Panc1 (cell line): ENCODE data around the gene SLC12A7. TPM values are rescaled to one million over a fixed set of nuclear protein-coding genes. Genes with fewer than 3 reads are reported as not detected.

Experiments
- ATAC-seq: fragments of 200-7000 bp; cut with Tn5 transposase; 2 replicates; pipeline ENCODE4 v1.9.1; 2020; ENCODE audit warnings: mild to moderate bottlenecking, moderate library complexity
- BruUV-seq: library from RNA; stranded (reverse); fragments of 400-500 nt; replicated peaks from 2 replicates; lab custom pipeline; 2021; lab: Mats Ljungman, UMichigan
- CTCF ChIA-PET: fragments of 300-600 bp; sonication (Branson Sonifier 250); formaldehyde crosslinking; loops from one replicate; lab custom pipeline; 2022; ENCODE audit warnings: antibody characterized with exemption; lab: Charles Lee
- POLR2A ChIA-PET: fragments of 300-600 bp; sonication (Branson Sonifier 250); formaldehyde crosslinking; loops from one replicate; lab custom pipeline; 2022; ENCODE audit warnings: antibody characterized with exemption; lab: Charles Lee
- DNase-seq: peaks from one replicate; pipeline ENCODE4 v3.0.0-alpha.2; 2010; ENCODE audit warnings: low read depth, low spot score
- H3K27ac ChIP-seq: 2 replicates; pipeline ENCODE4 v1.5.1; 2011; ENCODE audit warnings: mild to moderate bottlenecking, low read length, inconsistent platforms
- H3K27me3 ChIP-seq: fragments of 200-500 bp; sonication (Bioruptor generic); 2 replicates; pipeline ENCODE4 v1.6.0; 2014; ENCODE audit warnings: low read length, inconsistent platforms; ENCODE audit not compliant: control insufficient read depth, insufficient read depth
- H3K36me3 ChIP-seq: fragments of 200-500 bp; sonication (Bioruptor generic); 2 replicates; pipeline ENCODE4 v1.5.1; 2014; ENCODE audit warnings: inconsistent platforms, mild to moderate bottlenecking, low read length, moderate library complexity; ENCODE audit not compliant: control insufficient read depth, insufficient read depth
- H3K4me1 ChIP-seq: 2 replicates; pipeline ENCODE4 v1.5.1; 2011; ENCODE audit warnings: inconsistent platforms, mild to moderate bottlenecking, low read length, moderate library complexity; ENCODE audit not compliant: control insufficient read depth, insufficient read depth
- H3K4me3 ChIP-seq, 2 experiments: 2 replicates each; pipeline ENCODE4 v1.5.1; 2011 to 2012; ENCODE audit warnings: low read depth in 2 of 2, low read length in 2 of 2, mild to moderate bottlenecking in 2 of 2, inconsistent platforms in 1 of 2, moderate library complexity in 1 of 2
- H3K9me3 ChIP-seq: fragments of 200-500 bp; sonication (Bioruptor generic); 2 replicates; pipeline ENCODE4 v1.5.1; 2014; ENCODE audit warnings: low read depth, mild to moderate bottlenecking, inconsistent platforms, low read length, moderate library complexity; ENCODE audit not compliant: control insufficient read depth, insufficient read depth
- POLR2AphosphoS5 ChIP-seq: IDR thresholded peaks from 2 replicates; pipeline ENCODE4 v1.6.1; 2012; ENCODE audit warnings: mild to moderate bottlenecking, low read depth, low read length, moderate library complexity
- SIN3A ChIP-seq: IDR thresholded peaks from 2 replicates; pipeline ENCODE4 v1.6.1; 2012; ENCODE audit warnings: low read depth, mild to moderate bottlenecking, low read length, moderate library complexity, borderline replicate concordance; ENCODE audit not compliant: insufficient read depth
- TCF7L2 ChIP-seq: IDR thresholded peaks from 2 replicates; pipeline ENCODE4 v1.6.1; 2011; ENCODE audit warnings: mild to moderate bottlenecking, low read depth, low read length, inconsistent platforms
- in situ Hi-C: cut with HindIII; loops from 2 replicates; pipeline ENCODE4 v1.10.0; 2016; ENCODE audit warnings: low sequenced_read_pairs, low pct_unique_long_range_greater_than_20kb
- intact Hi-C: fragments of 100-400 bp; cut with micrococcal nuclease; formaldehyde crosslinking; loops from one replicate; pipeline ENCODE4 v1.10.0; 2022; ENCODE audit not compliant: unreplicated experiment
- total RNA-seq: library from RNA; stranded (reverse); gene quantifications from one replicate; pipeline ENCODE4 v1.2.1, GENCODE V29; 2021; ENCODE audit not compliant: unreplicated experiment
- TF ChIP-seq, protein P1 (sequence below): fragments of 450-650 bp; IDR thresholded peaks from 2 replicates; pipeline ENCODE4 v1.5.1; 2017; ENCODE audit warnings: mild to moderate bottlenecking
- TF ChIP-seq, protein P2 (sequence below), 2 experiments: IDR thresholded peaks; 2 replicates each; pipeline ENCODE4 v1.6.1; 2011 to 2012; ENCODE audit warnings: low read depth in 2 of 2, control low read depth in 1 of 2, low read length in 1 of 2, mild to moderate bottlenecking in 1 of 2, moderate library complexity in 1 of 2; ENCODE audit not compliant: insufficient read depth in 1 of 2

Gene SLC12A7
- total RNA-seq, 1 experiment from 2014 or later = 297 TPM

GRCh38 chr5:1010641-1011046 is 101.2 kb downstream of the SLC12A7 start:
- POLR2A ChIA-PET = no interaction called here
- CTCF ChIA-PET = interaction anchor here (1.0 to 1.7 kb wide), 2 partner anchors 87 to 91 kb away, joined by 5 to 10 read pairs; no protein-coding TSS in a partner anchor
- no peak overlapping the region for H3K4me3 ChIP-seq
- H3K9me3 ChIP-seq = no peaks in the 10 kb centered on the region
- TF ChIP-seq, protein P1, sequence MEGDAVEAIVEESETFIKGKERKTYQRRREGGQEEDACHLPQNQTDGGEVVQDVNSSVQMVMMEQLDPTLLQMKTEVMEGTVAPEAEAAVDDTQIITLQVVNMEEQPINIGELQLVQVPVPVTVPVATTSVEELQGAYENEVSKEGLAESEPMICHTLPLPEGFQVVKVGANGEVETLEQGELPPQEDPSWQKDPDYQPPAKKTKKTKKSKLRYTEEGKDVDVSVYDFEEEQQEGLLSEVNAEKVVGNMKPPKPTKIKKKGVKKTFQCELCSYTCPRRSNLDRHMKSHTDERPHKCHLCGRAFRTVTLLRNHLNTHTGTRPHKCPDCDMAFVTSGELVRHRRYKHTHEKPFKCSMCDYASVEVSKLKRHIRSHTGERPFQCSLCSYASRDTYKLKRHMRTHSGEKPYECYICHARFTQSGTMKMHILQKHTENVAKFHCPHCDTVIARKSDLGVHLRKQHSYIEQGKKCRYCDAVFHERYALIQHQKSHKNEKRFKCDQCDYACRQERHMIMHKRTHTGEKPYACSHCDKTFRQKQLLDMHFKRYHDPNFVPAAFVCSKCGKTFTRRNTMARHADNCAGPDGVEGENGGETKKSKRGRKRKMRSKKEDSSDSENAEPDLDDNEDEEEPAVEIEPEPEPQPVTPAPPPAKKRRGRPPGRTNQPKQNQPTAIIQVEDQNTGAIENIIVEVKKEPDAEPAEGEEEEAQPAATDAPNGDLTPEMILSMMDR = no peak
- TF ChIP-seq TCF7L2 (no peak), POLR2AphosphoS5 (no peak), SIN3A (no peak)
- TF ChIP-seq, protein P2, sequence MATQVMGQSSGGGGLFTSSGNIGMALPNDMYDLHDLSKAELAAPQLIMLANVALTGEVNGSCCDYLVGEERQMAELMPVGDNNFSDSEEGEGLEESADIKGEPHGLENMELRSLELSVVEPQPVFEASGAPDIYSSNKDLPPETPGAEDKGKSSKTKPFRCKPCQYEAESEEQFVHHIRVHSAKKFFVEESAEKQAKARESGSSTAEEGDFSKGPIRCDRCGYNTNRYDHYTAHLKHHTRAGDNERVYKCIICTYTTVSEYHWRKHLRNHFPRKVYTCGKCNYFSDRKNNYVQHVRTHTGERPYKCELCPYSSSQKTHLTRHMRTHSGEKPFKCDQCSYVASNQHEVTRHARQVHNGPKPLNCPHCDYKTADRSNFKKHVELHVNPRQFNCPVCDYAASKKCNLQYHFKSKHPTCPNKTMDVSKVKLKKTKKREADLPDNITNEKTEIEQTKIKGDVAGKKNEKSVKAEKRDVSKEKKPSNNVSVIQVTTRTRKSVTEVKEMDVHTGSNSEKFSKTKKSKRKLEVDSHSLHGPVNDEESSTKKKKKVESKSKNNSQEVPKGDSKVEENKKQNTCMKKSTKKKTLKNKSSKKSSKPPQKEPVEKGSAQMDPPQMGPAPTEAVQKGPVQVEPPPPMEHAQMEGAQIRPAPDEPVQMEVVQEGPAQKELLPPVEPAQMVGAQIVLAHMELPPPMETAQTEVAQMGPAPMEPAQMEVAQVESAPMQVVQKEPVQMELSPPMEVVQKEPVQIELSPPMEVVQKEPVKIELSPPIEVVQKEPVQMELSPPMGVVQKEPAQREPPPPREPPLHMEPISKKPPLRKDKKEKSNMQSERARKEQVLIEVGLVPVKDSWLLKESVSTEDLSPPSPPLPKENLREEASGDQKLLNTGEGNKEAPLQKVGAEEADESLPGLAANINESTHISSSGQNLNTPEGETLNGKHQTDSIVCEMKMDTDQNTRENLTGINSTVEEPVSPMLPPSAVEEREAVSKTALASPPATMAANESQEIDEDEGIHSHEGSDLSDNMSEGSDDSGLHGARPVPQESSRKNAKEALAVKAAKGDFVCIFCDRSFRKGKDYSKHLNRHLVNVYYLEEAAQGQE (IDR thresholded peaks at IDR 0.05; ENCODE audit: insufficient read depth in 1 of 2, low read depth in 2 of 2, low read length in 1 of 2) = no peak
- ATAC-seq (no peak), DNase-seq (no peak)
- intact Hi-C loops (loop anchor here (5.0 kb wide), 1 partner anchor 88 kb away; no protein-coding TSS in a partner anchor), in situ Hi-C loops (no loop called here)
- no peaks in the 10 kb centered on the region for H3K27me3 ChIP-seq
- H3K27ac ChIP-seq = no peak overlapping the region
- no TSS peak for BruUV-seq
- H3K4me1 ChIP-seq = peaks cover 22% of the 10 kb centered on the region
- no peaks in the 10 kb centered on the region for H3K36me3 ChIP-seq

DNA sequence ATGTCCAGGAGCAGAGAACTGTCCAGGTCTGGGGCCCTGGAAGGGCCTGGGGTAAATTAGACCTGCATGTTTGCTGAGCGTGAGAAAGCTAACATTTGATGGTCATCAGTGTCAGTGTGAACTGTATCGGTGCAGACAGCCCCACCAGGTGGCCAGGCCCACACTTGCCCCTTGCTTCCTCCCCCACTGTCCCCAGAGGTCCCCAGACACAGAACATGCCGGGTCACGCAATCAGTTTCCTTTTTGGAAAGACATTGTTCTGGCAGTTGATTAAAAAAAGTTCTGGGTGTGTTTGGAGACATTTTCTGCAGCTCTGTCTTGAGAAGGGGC is 101.7 kb downstream of the SLC12A7 start:
- ATAC-seq (peak; percentile 23), DNase-seq (no peak)
- ChIA-PET CTCF (interaction anchor here (0.6 to 1.7 kb wide), 5 partner anchors 75 to 370 kb away, joined by 3 to 10 read pairs (median 5); no protein-coding TSS in a partner anchor), POLR2A (no interaction called here)
- in situ Hi-C loops = no loop called here
- intact Hi-C loops = loop anchor here (5.0 kb wide), 1 partner anchor 88 kb away; no protein-coding TSS in a partner anchor
- TF ChIP-seq POLR2AphosphoS5 (no peak), SIN3A (no peak), TCF7L2 (no peak)
- TF ChIP-seq, protein P2 (IDR thresholded peaks at IDR 0.05; ENCODE audit: insufficient read depth in 1 of 2, low read depth in 2 of 2, low read length in 1 of 2) = no peak
- TF ChIP-seq, protein P1 = peak; percentile 51
- Histone ChIP-seq H3K9me3 (no peaks in the 10 kb centered on the region), H3K27me3 (no peaks in the 10 kb centered on the region), H3K4me1 (peaks cover 22% of the 10 kb centered on the region), H3K27ac (no peak overlapping the region), H3K36me3 (no peaks in the 10 kb centered on the region), H3K4me3 (peak overlapping the region; percentile 48 to 52)
- no TSS peak for BruUV-seq
